Cardiac muscle cell (in vitro differentiated cells and primary cell): ENCODE results near the gene DYNLT1. TPM values are rescaled to one million over a fixed set of nuclear protein-coding genes. Genes with fewer than 3 reads are reported as not detected.

Experiments used
- DNase-seq, 2 donors: peaks; one replicate each; pipeline versions ENCODE4 v3.0.0 to v3.0.0-alpha.2; 2010 to 2017; ENCODE audit warnings: low read depth in 1 of 2, low spot score in 1 of 2
- H3K27ac ChIP-seq: fragments of 200-600 bp; sonication (generic); 2 replicates; pipeline ENCODE4 v1.5.1; 2016
- H3K27me3 ChIP-seq: fragments of 200-600 bp; sonication (generic); 2 replicates; pipeline ENCODE4 v1.6.0; 2016; ENCODE audit warnings: control low read depth
- H3K36me3 ChIP-seq: fragments of 200-600 bp; sonication (generic); 2 replicates; pipeline ENCODE4 v1.5.1; 2016; ENCODE audit warnings: control low read depth
- H3K4me1 ChIP-seq: fragments of 200-600 bp; sonication (generic); 2 replicates; pipeline ENCODE4 v1.8.1; 2017; ENCODE audit warnings: low read depth, mild to moderate bottlenecking, mixed run types
- H3K4me3 ChIP-seq: fragments of 200-600 bp; sonication (generic); 2 replicates; pipeline ENCODE4 v1.5.1; 2016; ENCODE audit warnings: mild to moderate bottlenecking
- H3K9me3 ChIP-seq: fragments of 200-600 bp; sonication (generic); 2 replicates; pipeline ENCODE4 v1.5.1; 2017; ENCODE audit warnings: low read depth, mild to moderate bottlenecking, control low read depth
- CTCF ChIP-seq: IDR thresholded peaks from 2 replicates; pipeline ENCODE4 v1.5.1; 2012; ENCODE audit warnings: low read depth, mild to moderate bottlenecking, low read length
- polyA plus RNA-seq: library from polyadenylated mRNA; unstranded; fragments of >200 nt; fragmentation: Nextera tagmentation; extraction: Ambion mirVana; gene quantifications from 2 replicates; pipeline ENCODE4 v1.2.1, GENCODE V29; 2016
- total RNA-seq: library from RNA; depleted of rRNA; stranded (reverse); fragments of >200 nt; gene quantifications from 2 replicates; pipeline ENCODE4 v1.2.3, GENCODE V29; 2016

The DYNLT1 gene
- total and polyA plus RNA-seq, 2 experiments from 2014 or later: 86.5 to 459 TPM

DNA sequence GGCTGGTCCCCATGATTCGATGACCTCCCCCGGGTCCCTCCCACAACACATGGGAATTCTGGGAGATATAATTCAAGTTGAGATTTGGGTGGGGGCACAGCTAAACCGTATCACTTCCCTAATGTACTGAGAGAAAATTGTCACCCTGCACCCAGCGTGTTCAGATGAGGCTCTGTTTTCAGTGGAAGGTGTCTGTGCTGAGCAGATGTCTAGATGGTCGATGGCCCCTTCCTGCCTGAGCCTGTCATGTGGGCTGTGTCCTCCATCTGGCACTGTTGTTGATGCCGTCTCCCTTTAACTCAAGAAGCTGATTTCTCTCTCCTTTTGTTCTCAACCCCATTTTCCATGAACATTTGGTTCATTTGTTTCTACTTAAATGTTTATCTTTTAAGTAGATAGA is 47.7 kb downstream of the DYNLT1 start:
- DNase-seq: no peak
- H3K9me3 ChIP-seq: no peaks in the 10 kb centered on the region
- peaks cover 24% of the 10 kb centered on the region for H3K36me3 ChIP-seq
- H3K4me1 ChIP-seq: no peaks in the 10 kb centered on the region
- no peaks in the 10 kb centered on the region for H3K27me3 ChIP-seq
- no peak for TF ChIP-seq CTCF
- no peak overlapping the region for H3K27ac ChIP-seq
- no peak overlapping the region for H3K4me3 ChIP-seq

DNA sequence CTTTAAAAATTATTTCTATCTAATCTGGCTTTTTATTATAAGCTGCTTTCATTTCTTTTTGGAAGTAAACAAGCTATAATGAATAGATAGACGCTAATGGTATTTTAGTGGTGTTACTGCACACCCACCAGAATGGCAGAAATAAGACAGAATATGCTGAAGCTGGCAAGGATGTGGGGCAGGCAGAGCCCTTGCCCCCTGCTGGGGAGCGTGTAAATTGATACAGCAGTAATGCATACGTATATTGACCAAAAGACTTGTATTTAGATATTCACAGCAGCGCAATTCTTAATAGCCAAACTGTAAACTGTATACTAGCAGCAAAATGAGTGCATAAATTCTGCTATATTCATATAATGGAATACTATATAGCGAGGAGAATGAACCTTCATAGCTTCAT is 49.3 kb downstream of the DYNLT1 start:
- Histone ChIP-seq H3K27me3 (no peaks in the 10 kb centered on the region), H3K4me1 (no peaks in the 10 kb centered on the region), H3K4me3 (no peak overlapping the region), H3K36me3 (peaks cover 36% of the 10 kb centered on the region), H3K27ac (no peak overlapping the region), H3K9me3 (no peaks in the 10 kb centered on the region)
- peak; percentile 29 for TF ChIP-seq CTCF
- no peak for DNase-seq

- H3K27me3 ChIP-seq: no peaks in the 10 kb centered on the region
- peaks cover 46% of the 10 kb centered on the region for H3K36me3 ChIP-seq
- no peak for TF ChIP-seq CTCF
- H3K4me1 ChIP-seq: no peaks in the 10 kb centered on the region
- no peak overlapping the region for H3K27ac ChIP-seq
- H3K9me3 ChIP-seq: no peaks in the 10 kb centered on the region
- H3K4me3 ChIP-seq: no peak overlapping the region
- DNase-seq: no peak
Measured at GRCh38 chr6:158593670-158594069, 50.9 kb downstream of the DYNLT1 start.

GRCh38 chr6:158591810-158592209 is 52.7 kb downstream of the DYNLT1 start:
- Histone ChIP-seq H3K4me3 (no peak overlapping the region), H3K36me3 (peaks cover 51% of the 10 kb centered on the region), H3K27ac (no peak overlapping the region), H3K4me1 (no peaks in the 10 kb centered on the region), H3K9me3 (no peaks in the 10 kb centered on the region), H3K27me3 (no peaks in the 10 kb centered on the region)
- no peak for TF ChIP-seq CTCF
- no peak for DNase-seq

DNA sequence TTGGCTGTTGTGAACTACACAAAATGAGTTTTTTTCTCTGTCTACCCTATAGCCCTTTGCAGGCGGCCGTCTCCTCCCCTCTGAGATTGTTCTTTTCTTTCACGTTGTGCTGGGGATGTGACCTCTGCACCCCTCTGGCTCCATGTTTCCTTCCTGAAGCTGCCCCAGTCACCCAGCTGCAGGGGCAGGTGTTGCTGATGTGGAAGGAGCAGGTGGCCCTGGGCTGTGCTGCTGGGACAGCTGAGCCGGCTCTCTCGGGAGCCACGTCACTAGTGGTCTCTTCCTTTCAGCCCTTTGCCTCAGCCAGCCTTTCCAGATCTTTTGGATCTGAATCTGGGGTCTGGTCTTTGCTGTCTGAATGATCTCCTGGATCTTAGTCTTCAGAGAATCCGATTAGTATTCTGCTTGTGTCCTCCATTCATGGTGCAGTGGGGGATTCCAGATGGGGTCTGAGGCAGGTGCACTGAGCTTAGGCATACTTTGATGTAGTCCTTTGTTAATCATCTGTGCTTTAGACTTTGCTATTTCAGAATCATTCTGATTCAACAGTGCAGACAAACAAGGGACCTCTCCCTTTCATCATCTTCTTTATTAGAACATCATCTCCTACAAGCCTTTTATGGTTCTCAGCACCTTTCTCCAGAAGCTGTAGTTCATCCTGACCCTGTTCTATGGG is 53.3 kb downstream of the DYNLT1 start:
- no peak for DNase-seq
- Histone ChIP-seq H3K4me3 (no peak overlapping the region), H3K36me3 (peaks cover 55% of the 10 kb centered on the region), H3K27me3 (no peaks in the 10 kb centered on the region), H3K4me1 (no peaks in the 10 kb centered on the region), H3K9me3 (no peaks in the 10 kb centered on the region), H3K27ac (no peak overlapping the region)
- TF ChIP-seq CTCF: no peak
